Occipital lobe (tissue), 2 donors: ENCODE data around the gene TEX35. TPM values are rescaled to one million over a fixed set of nuclear protein-coding genes. Genes with fewer than 3 reads are reported as not detected.
A peak's percentile ranks its signal among the peaks of the same experiment; 100 is the strongest.

ENCODE experiments used
- DNase-seq: peaks from one replicate; lab custom pipeline; 2025; lab: John Stamatoyannopoulos, UW
- total RNA-seq: library from RNA; depleted of rRNA; stranded (reverse); fragments of >200 nt; gene quantifications from one replicate; pipeline ENCODE4 v1.2.3, GENCODE V29; 2014

TEX35 gene
- total RNA-seq, 1 donor from 2014 or later = not detected

DNA sequence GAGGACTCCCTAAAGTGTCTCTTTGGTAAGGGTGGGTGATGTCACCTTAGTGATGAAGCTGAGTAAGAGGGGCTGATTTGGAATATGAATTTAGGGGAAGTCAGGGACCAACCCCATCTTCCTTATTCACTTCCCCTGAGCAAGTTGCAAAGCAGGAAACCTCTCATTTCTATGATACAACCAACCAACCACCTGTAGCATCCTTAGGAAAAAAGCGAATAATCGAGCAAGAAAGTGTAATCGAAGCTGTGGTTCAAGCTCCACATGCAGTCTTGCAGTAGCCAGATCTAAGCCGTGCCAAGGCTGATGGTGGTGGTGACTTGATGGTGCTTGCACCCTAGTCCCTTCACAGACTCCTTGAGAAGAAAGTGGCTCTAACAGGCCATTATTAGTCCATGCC, 3.2 kb downstream of the TEX35 start:
- no peak for DNase-seq

DNA sequence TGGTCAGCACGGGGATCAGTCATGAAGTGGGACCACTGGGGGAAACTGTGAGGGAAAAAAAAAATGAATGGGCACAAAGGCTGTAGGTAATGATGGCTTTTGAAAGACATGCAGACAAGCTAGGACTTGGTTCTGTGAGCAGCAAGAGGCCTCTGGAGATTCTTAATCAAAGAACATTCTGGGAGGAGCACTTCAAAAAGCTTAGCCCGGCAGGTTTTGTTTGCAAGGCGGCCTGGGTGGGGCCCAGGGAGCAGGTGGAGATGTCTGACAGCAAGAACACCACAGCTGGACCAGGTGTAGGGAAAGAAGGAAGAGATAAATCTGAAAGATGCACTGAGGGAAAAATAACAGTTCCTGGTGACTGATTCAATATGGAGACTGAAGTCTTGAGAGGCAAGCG, 6.0 kb downstream of the TEX35 start:
- DNase-seq = no peak

DNA sequence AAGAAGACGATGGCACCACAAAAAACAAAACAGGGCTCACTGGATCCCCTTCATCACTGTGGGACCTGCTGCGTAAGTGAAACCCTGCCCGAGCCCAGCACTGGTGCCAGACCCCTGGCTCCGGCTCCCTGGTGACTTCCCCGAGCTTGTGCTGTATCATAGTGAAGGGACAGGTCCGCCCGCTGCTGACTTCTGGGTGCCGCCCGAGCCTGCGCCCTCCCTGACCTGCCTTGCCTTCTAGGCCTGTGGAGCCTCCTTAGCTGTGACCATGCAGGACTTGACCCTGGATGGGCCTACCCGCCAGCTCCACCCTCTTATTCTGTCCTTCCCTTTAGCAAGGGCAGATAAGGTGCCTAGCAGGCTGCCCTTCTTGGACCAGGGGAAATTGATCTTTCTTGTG, 7.9 kb downstream of the TEX35 start:
- no peak for DNase-seq

DNA sequence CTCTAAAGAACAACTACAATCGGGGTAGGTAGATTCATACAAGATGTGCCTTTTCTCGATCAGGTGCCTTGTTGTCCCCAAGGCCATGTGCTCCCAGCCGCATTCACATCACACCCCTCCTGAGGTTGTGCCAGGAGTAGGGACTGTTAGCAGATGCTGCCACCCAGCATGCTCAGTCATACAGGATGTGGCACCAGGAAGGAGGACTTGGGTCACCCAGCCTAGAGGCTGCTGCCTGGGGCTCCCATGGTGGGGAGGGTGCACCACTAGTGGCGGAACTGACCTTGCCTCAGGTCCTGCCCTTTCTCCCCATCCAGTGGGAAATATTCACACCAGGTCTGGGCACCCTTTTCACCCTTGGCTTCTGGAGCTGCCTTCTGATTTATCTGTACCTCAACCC, 8.3 kb downstream of the TEX35 start:
- DNase-seq = no peak

DNA sequence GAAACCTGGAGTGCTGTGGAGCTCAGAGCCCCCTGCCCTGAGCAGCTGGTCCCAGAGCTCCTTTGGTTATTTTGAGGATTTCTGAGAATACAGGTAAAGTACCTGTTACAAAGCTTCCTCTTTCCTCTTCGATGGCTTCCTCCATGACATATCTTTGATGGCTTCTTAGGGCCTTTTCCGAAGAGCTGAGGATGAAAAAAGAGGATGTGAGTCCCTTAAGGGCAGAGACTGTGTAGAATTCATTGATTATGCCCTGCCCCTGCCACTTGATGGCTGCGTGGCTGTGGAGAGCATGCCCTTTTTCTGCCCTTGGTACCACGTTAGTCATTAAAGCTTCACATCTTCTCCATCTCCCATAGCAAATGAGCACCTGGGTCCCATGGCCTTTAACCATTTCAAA, 14.2 kb downstream of the TEX35 start:
- no peak for DNase-seq

DNA sequence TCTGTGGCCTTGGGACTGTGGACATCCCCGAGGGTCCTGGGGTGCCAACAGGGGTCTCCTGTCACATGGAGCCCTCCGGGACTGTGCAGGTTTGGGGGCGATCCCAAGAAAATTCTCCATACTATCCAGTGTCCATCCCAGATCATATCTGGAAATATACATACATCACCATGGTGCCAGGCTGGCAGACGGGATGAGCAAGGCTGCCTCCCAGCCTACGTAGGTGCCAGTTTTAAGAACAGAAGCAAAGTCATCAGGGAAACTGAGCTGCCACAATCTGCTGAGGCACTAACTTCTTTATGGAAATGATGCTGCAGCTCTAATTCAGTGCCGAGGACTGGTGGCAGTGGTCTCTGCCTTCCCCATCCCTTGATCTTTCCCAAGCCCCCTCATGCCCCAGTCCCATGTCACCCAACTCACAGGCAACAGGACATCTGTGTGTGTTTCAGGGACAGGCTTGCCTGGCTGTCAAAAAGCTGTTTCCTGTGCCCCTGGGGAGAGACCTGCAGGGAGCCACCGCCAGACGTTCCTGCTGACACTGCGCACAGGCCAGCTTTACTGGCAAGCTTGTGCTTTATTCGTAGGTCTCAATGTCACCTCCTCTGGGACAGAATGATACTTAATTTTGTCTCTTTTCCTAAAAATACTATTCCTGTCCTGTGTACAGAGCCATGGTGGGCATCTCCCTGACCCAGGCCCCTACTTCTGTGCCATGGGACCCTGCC, 15.5 kb downstream of the TEX35 start:
- DNase-seq = no peak

DNA sequence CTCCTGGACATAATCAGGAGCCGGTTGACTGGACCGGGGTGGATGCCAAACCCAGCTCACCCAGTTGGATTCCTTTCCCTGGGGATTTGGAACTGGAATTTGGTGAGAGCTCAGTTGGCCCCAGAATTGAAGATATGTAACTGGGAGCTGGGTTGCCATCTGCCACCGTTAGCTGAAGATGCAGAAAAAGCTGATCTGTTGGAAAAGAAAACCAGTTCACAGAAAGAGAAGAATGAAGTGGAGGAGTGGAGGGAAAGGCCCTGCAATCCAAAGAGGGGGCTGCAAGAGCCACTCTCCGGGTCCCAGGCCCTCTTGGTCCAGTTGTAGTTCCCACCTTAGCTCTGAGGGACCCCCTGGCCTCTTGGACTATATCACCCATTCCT, 16.0 kb downstream of the TEX35 start:
- DNase-seq = no peak

DNA sequence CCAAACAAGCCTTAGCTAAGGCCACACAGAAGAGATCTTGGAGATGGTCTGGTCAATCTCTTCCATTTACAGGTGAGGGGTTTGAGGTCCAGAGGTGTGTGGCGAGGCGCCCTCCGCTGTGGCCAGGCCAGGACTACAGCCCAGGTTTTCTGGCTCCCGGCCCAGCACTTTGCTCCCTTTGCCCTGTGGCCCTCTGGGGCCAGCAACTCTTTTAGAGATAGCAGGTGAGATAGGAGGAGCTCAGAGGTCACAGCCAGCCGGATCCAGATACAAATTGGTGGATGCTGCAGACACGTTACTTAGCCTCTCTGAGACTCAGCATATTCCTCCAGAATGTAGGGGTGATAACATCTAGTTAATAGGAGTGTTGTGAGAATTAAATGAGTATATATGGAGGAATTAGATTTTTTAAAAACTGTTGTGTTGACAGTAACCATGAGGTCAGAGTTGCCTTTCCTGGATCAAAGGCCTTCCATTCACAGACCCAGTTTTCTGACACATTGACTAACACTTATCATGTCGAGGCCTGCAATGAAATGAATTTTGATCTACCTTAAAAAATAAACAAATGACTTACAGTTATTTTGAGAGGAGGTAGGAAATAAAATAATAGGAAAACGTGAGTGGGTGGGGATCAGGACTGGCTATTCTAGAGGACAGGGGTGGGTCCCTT, 16.6 kb downstream of the TEX35 start:
- DNase-seq = no peak

DNA sequence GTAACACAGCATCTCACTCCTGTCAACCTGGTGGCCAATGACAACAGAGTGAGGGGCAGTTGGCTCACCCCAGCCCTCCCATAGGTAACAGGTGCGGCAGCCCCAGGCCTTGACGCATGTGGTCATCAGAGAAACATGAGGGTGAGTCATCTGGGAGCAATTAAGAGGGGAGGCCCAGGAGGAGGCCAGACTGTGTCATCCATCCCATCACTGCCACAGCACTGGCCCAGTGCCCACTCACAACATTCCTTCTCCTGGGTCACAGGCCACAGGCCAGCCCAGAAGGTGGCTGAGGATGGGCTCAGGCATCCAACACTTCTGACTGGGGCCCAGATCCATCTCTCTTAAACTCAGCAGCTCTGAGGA, 17.1 kb downstream of the TEX35 start:
- DNase-seq = no peak

DNA sequence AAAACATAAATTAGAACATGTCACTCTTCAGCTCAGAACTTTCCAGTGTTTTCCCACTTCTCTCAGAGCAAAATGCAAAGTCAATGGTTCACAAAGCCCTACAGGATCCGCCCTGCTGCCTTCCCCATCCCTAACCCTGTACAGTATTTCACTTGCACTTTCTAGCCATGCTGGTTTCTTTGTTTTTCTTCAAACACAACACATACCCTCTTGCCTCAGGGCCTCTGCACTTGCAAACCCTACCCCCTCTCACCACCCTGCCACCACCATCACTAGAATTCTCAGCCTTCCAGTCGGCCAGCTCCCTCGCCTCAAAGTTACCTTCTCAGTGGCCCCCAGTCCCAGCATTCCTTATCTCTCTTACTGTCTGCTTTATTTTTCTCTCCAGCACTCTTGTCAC, 17.6 kb downstream of the TEX35 start:
- no peak for DNase-seq

DNA sequence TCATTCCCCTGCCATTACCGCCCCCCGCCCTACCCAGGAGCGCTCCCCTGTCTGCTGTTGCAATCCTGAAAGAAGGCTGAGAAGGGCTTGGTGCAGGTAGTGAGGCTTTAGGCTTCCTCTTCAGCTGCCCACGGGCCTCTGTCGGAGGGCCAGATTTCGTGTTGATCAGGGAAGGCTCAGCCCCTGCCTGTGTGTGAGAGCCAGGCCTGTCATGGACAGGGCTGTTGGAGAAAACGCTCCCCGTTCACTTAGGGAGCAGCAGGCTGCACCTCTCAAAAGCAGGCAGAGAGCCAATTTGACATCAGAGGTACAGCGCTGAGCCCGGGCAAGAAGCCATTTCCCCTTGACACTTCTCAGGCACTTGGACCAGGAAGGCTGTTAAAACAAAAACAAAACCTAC, 19.0 kb downstream of the TEX35 start:
- DNase-seq = no peak

DNA sequence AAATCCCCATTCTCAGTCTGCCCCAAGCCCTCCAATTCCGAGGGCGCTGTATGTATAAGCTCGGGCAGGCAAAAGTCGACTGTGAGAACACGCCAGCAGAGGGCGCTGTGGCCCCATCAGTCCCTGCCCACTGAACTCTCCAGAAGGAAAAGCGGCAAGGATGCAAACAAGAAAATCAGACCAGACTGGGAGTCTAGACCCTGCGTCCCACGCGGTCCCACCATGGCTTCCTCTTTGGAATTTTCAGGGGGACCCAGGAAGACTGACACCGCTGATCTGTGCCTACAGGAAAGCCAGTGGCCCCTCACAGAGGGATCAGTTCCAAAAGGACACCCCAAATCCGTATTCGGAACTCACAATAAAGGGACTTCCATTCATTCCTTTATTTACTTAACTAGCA, 19.5 kb downstream of the TEX35 start:
- peak; percentile 70 for DNase-seq

DNA sequence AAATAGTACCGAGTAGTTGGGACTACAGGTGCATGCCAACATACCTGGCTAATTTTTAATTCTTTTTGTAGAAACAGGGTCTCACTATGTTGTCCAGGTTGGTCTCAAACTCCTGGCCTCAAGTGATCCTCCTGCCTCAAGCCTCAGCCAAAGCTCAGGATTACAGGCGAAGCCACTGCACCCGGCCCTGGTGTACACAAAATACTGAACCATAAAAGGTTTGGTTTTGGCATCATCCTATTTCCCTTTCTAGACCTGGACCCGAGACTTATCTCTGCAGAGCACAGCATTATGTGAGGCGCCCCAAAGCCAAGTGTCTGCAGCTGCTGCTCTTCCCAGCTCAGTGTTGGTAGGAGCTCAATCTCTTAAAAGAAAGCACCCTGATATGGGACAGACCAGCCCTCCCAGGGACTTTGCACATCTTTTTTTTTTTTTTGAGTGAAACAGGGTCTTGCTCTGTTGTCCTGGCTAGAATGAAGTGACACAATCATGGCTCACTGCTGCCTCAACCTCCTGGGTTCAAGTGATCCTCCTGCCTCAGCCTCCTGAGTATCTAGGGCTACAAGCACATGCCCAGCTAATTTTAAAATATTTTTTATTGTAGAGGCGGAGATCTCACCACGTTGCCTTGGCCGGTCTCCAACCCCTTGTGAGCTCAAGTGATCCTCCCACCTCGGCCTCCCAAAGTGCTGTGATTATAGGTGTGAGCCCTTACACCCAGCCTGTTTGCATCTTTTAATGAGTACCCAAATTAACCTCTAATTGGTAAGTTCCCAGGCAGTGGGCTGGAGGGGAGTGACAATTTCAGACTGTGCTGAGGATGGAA, 20.4 kb downstream of the TEX35 start:
- DNase-seq = no peak

DNA sequence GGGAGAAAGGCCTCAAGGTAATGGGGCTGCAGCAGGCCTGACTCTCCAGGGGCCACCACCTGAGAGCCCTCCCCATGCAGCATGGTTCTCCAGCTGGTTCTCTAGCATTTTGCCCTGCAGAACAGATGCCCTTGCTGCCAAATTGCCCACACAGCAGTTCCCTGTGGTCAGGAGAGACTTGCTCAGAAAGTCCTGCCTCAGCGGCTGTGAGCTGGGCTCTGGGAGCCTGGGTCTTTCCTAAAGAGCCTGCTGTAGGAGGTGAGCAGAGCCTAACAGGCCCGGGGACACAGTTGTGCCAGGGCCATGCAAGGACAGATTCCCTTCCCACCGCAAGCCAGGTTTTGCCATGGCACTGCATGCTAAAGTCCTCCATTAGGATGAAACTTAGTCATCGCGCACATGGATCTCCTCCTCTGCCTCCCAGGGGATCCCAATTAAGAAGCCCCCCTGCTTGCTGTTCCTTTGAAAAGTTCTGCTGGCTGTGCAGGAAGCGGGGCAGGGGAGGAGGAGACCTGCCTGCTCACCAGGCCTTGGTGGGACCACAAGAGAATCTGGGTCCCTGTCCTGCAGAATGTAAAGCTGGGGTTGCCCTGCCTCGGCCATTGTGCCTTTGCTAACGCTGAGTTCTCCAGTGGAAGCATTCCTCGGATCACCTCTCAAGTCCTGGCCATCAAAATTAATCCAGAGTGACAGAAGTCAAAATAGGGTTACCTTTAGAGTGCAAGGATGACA, 21.4 kb downstream of the TEX35 start:
- no peak for DNase-seq

DNA sequence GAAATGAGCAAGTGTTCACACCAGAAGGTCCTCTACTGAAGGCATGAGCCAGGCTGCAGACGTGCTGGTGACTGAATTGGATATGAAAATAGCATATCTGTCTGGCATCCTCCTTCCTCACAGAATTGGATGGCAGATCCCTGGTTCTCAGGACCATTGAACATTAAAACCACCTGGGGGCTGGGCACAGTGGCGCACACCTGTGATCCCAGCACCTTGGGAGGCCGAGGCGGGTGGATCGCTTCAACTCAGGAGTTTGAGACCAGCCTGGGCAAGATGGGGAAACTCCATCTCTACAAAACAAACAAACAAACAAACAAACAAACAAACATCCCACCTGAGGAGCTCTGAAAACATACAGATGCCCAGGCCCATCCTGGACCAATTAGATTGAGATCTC, 23.4 kb downstream of the TEX35 start:
- DNase-seq = no peak

DNA sequence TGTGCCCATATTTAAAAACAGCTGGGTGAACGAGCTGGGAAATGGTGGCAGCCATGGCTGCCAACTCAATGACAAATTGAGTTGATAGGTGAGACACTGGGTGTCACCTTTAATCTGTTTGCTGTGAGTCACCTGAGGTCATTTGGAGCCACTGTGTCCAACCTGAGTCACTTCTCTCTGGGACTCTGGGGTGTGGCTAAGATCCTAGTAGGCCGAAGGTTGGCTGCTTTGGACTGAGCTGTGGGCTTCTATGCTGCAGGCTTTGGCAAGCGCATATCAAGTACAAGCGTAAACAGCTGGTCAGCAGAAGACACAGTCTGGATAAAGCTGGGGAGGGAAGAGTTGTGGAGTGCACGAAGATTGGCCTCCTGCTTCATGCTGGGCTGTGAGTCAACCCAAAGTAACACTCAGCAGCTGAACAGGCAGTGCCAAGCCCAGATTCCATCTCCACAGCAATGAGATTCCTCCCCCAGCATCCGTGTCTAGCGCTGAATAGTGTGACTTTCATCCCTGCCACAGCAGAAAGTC, 24.0 kb downstream of the TEX35 start:
- DNase-seq = peak; percentile 74

DNA sequence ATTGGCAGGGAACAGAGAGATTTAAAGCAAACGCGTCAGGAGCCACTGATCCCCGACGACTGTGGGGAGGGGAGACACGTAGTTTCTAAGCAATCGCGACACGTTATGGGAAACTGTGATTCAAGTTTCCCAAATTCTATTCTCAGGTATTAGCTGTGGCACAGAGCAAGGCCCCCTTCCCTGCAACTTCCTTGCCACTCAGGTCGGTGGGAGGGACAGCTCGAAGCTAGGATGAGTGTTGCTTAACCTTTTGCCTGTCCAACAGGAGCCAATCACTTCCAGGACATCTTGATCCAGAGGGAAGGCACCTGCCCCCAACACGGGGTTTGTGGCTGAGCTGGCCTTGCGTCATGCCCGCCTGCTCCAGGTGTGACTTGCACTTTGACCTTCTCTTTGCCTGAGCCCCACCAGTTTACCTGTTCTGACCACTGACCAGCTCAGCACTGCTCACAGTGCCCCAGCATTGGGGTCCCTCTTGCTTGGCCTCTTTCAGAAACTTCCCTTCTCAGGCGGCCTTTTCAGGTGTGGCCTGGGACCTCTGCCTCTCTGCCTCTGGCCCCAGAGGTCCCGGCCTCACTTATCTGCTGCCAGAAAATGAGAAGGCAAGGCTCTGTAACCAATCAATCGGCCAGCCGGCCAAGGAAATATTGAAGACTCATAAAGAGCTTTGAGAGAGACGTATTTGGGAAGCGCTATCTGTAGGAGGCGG, 24.6 kb downstream of the TEX35 start:
- DNase-seq = no peak

DNA sequence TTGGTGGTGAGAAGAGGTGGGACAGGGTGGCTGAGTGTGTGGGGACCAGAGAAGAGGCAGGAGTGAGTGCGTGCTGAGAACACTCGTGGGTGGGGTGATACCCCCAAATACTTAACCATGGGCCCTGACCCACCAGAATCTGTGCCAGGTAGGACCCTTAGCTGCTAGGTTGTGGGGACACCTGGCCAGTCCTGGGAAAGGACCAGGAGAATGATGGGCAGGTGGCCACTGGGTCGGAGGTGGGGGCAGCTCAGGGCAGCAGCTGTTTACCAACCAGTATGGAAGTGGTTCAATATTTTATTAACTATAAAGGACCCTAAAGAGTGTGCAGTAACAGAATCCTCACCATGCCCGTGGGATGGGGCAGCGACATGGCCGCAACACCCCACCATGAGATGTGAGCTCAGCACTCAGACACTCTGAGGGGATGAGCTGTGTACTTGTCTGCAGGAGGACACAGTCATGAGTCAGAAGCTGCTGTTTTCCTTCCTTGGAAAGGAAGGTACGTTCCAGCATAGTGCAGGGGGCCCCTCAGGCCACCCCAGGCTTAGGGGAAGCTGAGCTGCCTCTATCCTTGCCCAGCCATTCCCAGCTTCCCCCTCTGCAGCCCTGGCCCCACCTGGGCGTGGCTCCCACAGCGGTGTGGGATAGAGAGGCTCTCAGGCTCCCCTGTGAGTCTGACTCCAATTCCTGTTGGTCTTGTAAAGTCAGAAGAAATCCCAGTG, 25.4 kb downstream of the TEX35 start:
- DNase-seq = no peak

DNA sequence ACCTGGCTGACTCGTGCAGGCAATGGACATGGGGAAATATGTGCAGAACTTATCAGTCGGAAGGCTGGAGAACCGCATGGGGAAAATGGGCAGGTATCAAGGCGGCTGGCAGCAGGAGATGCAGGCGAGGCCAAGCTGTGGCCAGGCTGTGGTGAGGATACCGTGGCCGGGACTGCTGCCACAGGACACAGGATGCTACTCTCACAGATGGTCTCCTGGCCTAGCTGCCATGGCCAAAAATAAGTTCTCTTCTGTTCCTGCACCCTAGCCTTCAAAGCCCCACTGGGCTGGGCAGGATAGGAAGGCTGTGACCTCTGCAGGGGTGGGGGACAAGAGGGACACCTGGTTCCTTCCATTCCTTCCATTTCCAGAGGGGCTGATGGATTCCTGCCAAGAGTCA, 26.4 kb downstream of the TEX35 start:
- no peak for DNase-seq

DNA sequence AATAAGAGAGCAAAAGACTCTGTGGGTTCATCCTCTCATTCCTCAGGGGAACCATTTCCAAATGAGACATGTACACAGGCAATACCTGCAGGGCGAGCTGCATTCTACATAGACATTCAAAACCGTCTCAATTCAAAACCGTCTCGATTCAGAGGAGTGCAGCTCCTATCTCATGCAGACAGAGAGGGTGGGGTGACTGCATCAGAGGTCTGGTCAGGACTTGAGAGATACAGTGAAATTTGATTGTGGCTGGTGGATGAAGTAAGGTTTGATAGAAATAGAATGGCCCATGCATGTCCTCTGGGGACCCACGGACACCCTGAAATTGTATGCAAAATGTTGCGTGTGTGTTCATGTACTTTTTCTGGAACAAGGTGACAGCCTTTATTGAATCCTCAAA, 27.3 kb downstream of the TEX35 start:
- no peak for DNase-seq
